Measurements from ENCODE around the gene IDH3G.

The IDH3G gene

GRCh38 chrX:153736071-153736820, 57.9 kb downstream of the IDH3G start:
- no peak for ATAC-seq (replicated peaks)
- Mint-ChIP-seq H3K27me3 (no peaks in the 10 kb centered on the region), H3K27ac (no peak overlapping the region), H3K9me3 (peaks cover 1 to 8% of the 10 kb centered on the region in 2 donors), H3K4me1 (peaks cover 5 to 23% of the 10 kb centered on the region in 2 donors), H3K4me3 (no peak overlapping the region), H3K36me3 (peaks cover 30% of the 10 kb centered on the region in 2 donors)
- no peak for DNase-seq

Data from stimulated activated naive B cell treated with anti-CD40 and anti-IgM and Interleukin-4, amounts not matched to agents 10 μg/mL and 1 μg/mL and 100 μg/mL, for 72 hours (primary cell).